ENCODE measurements around the gene ENDOD1. TPM values are rescaled to one million over a fixed set of nuclear protein-coding genes. Genes with fewer than 3 reads are reported as not detected.

Gene ENDOD1
- total RNA-seq, 1 experiment from 2014 or later, result 28.2 TPM

- Histone ChIP-seq H3K36me3 (ENCODE audit: control insufficient read depth, insufficient read depth, low read length) (no peaks in the 10 kb centered on the region), H3K4me3 (ENCODE audit: low read depth in 2 of 2, low read length in 2 of 2) (no peak overlapping the region), H3K27me3 (ENCODE audit: control insufficient read depth, insufficient read depth, low read length) (peaks cover 25% of the 10 kb centered on the region; the same call in 1 of the 2 replicates), H3K9me3 (ENCODE audit: control insufficient read depth, insufficient read depth, low read depth, low read length) (no peaks in the 10 kb centered on the region), H3K4me1 (ENCODE audit: control insufficient read depth, insufficient read depth, low read length) (no peaks in the 10 kb centered on the region), H3K27ac (ENCODE audit: low read length) (no peak overlapping the region)
- BruUV-seq (replicated peaks), result no TSS peak
- ChIA-PET CTCF (no interaction called here), POLR2A (no interaction called here)
- TF ChIP-seq SIN3A (IDR thresholded peaks at IDR 0.05; ENCODE audit: borderline replicate concordance, insufficient read depth, low read depth, low read length), result no peak
- no peak for TF ChIP-seq POLR2AphosphoS5 (IDR thresholded peaks at IDR 0.05; ENCODE audit: low read depth, low read length)
- no peak for TF ChIP-seq REST (IDR thresholded peaks at IDR 0.05; ENCODE audit: insufficient read depth in 1 of 2, low read depth in 2 of 2, low read length in 1 of 2)
- no peak for TF ChIP-seq CTCF (IDR thresholded peaks at IDR 0.05)
- no peak for TF ChIP-seq TCF7L2 (IDR thresholded peaks at IDR 0.05; ENCODE audit: low read depth, low read length)
- ATAC-seq (no peak), DNase-seq (ENCODE audit: low read depth, low spot score) (no peak)
- in situ Hi-C loops (cut with HindIII; ENCODE audit: low pct_unique_long_range_greater_than_20kb, low sequenced_read_pairs), result no loop called here
- intact Hi-C loops (cut with micrococcal nuclease; ENCODE audit: unreplicated experiment), result no loop called here
Observed at GRCh38 chr11:95057959-95058358, 31.7 kb upstream of the ENDOD1 start.

GRCh38 chr11:95058621-95059020, 31.0 kb upstream of the ENDOD1 start:
- no peaks in the 10 kb centered on the region for H3K9me3 ChIP-seq (ENCODE audit: control insufficient read depth, insufficient read depth, low read depth, low read length)
- ATAC-seq (no peak), DNase-seq (ENCODE audit: low read depth, low spot score) (no peak)
- no peaks in the 10 kb centered on the region for H3K4me1 ChIP-seq (ENCODE audit: control insufficient read depth, insufficient read depth, low read length)
- H3K4me3 ChIP-seq (ENCODE audit: low read depth in 2 of 2, low read length in 2 of 2), result no peak overlapping the region
- H3K36me3 ChIP-seq (ENCODE audit: control insufficient read depth, insufficient read depth, low read length), result no peaks in the 10 kb centered on the region
- ChIA-PET CTCF (no interaction called here), POLR2A (no interaction called here)
- intact Hi-C loops (cut with micrococcal nuclease; ENCODE audit: unreplicated experiment) (no loop called here), in situ Hi-C loops (cut with HindIII; ENCODE audit: low pct_unique_long_range_greater_than_20kb, low sequenced_read_pairs) (no loop called here)
- H3K27ac ChIP-seq (ENCODE audit: low read length), result no peak overlapping the region
- TF ChIP-seq SIN3A (IDR thresholded peaks at IDR 0.05; ENCODE audit: borderline replicate concordance, insufficient read depth, low read depth, low read length) (no peak), TCF7L2 (IDR thresholded peaks at IDR 0.05; ENCODE audit: low read depth, low read length) (no peak), POLR2AphosphoS5 (IDR thresholded peaks at IDR 0.05; ENCODE audit: low read depth, low read length) (no peak), CTCF (IDR thresholded peaks at IDR 0.05) (no peak)
- H3K27me3 ChIP-seq (ENCODE audit: control insufficient read depth, insufficient read depth, low read length), result peaks cover 25% of the 10 kb centered on the region; the same call in 1 of the 2 replicates
- no TSS peak for BruUV-seq (replicated peaks)
